GM19240 (cell line): Measurements from ENCODE around the gene ALDH1L1.
"Not testable (repeated sequence)": the region's sequence is repeated elsewhere in the genome, so short reads cannot be mapped to it uniquely, and the experiment has no call there.

Experiments
- DNase-seq: peaks from one replicate; pipeline ENCODE4 v3.0.0; 2011; ENCODE audit warnings: low spot score; ENCODE audit not compliant: insufficient read length

Gene ALDH1L1

GRCh38 chr3:126083511-126083912 is 96.9 kb downstream of the ALDH1L1 start:
- peak; percentile 25 for DNase-seq

- no peak for DNase-seq
These were observed 97.3 kb downstream of the ALDH1L1 start for GRCh38 chr3:126083138-126083445.

DNA sequence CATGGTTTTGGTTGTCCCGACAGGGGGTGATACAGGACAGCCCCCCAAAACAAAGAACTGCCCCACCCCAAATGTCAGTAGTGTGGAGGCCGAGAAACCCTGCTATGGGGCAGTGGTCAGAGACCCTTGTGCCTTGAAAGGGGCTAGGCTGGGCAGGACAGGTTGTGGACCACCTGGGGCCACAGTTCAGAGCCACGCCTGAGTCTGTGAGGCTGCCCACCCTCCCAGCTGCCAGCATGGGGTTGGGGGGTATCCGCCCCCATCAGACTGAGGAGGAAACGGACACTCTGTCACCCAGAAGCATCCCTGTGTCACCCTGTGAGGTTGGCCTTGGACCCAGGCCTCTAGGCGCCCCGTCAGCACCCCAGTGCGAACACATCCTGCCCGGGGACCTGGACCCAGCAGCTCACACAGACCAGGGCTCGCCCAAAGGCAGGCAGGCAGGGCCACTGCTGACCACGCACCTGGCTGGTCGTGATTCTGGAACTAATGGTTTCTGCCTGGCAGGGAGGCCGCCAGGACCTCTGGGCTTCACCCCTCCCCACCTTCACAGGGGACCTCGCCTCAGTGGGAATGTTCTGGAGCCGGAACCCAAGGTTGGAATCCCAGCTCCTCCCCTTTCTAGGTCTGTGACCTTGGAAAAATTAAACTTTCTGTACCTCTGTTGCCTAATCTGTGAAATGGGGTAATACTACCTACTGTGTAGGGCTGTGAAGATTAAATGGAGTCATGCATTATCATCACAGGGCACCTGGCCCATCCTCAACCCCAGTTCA is 97.8 kb downstream of the ALDH1L1 start:
- DNase-seq, result no peak

DNA sequence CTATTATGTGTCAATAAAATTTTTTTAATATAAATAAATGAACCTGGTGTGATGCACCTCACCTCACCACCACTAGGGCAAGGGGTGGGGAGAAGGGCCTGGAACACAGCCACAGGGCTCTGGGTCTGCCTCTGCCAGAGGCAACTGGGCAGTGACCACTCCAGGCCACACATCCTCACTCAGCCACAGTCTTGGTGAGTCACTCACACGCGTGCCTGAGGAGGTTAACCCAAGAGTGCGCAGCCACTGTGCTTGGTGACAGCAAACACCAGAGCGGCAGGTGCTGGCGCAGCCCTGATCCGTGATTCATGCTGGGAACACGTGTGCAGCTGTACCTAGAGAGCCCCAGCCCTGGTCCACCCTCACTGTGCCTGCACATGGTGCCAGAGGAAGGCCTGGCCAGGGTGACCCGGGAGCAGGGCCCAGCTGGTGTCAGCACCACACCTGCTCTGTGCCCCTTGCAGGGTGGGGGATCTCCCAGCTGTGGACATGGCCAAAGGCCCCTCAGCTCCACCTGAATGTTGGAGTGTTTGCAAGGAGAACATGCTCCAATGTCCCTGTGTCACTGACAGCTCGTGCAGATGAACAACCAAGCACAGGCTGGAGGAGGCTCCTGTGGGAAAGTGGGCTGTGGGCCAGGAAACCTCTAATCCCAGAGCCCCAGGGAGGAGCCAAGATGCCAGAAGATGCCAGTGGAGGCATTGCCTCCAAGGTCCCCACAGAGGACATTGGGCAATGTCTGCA is 98.6 kb downstream of the ALDH1L1 start:
- no peak for DNase-seq

GRCh38 chr3:126080970-126081369 is 99.4 kb downstream of the ALDH1L1 start:
- DNase-seq, result no peak

DNA sequence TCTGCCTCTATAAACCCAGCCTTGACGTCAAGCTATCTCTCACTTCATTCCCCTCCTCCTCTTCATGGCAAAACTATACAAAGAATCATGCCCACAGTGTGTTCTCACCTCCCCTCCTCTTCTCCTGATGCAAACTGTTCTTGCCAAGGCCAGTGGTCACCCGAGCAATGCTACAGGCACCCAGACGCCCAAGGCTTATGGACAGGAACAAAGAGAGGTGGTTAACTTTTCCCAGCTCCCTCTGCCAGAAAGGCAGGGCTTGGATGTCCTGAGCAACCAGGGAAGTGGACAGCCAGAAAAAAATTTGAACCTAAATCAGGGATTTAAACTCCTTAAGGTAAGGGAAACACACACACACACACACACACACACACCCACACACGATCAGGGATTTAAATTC is 101.5 kb downstream of the ALDH1L1 start:
- DNase-seq, result no peak

- DNase-seq, result no peak
These were observed 102.6 kb downstream of the ALDH1L1 start for GRCh38 chr3:126077754-126078153.

GRCh38 chr3:126076140-126076539 is 104.2 kb downstream of the ALDH1L1 start:
- DNase-seq, result no peak

GRCh38 chr3:126070146-126070545 is 110.2 kb downstream of the ALDH1L1 start:
- no peak for DNase-seq

DNA sequence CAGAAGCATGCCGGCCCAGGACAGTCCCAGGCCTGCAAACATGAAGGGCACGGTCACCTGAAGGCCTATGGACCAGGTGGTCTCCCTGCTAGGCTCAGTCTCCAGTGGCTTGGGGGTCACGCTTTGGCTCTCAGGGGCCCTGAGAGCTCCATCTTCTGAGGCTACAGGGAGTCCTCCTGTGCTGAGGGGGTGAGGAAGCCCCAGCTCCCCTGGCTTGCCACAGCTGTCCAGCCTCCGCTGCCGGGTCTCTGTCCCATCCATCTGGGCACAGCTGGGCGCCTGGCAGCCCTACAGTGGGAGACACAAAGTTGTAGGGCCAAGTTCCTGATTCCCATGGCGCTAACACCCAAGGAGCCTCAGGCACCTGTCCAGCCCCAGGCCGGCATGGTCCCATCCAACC is 112.4 kb downstream of the ALDH1L1 start:
- no peak for DNase-seq

DNA sequence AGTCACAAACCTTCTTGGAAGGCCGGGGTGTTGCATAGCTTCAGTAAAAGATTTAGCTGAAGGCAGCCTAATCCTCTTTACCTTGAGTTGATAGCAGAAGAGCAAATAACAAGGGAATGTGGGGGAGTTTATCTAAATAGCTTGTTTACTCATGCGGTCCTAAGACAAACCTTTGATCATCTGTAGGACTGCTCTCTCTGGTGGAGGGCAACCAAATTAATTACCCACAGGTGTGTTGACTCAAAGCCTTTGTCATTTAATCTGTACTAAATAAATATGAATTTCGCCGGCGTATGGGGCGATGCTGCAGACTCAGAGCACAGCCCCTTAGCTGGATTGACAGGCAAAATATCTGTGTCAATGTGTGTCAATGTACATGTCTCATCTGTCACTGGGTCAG is 113.7 kb downstream of the ALDH1L1 start:
- not testable (repeated sequence) for DNase-seq

DNA sequence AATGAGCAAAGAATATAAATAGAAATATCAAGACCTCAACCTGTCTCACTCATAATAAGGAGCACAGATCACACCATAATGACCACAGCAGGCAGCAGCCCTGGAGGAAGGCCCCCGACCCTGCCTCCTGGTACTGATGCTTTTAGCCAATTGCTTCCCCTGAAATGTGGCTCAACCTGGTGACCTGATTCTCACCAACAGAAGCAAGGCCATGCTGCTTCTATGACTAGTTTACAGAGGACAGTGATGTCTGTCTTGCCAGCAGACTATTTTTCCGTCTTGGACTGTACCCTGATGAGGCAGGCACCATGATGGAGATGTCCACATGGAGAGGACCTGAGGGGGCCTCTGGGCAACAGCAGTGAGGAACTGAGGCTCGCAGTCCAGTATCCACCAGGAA is 114.5 kb downstream of the ALDH1L1 start:
- DNase-seq, result no peak

DNA sequence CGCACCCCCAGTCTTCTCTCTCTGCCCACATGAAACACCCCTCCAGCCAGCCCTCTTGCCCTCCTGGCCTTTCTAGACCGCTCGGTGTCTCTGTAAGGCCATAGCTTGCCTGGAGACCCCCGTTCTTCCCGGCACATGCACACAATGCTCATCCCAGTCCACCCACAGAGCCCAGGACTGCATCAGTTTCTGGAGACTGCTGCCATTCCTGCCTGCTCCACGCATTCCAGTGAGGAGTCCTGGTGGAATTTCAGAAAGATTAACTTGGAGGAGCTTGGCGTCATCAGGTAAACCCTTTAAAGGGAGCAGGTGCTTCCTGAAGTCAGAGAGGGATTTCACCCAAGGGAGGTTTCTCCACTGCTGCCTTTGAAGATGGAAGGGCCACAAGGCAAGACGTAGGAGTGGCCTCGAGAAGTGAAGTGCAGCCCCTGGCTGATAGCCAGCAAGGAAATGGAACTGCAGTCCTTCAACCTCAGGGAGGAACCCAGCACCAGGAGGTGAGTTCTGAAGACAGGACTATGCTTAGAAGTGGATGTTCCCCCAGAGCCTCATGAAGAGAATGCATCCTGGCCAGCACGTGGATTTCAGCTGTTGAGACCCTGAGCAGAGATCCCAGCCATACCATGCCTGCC is 115.6 kb downstream of the ALDH1L1 start:
- no peak for DNase-seq

- no peak for DNase-seq
These were observed 116.9 kb downstream of the ALDH1L1 start for GRCh38 chr3:126063358-126063965.

DNA sequence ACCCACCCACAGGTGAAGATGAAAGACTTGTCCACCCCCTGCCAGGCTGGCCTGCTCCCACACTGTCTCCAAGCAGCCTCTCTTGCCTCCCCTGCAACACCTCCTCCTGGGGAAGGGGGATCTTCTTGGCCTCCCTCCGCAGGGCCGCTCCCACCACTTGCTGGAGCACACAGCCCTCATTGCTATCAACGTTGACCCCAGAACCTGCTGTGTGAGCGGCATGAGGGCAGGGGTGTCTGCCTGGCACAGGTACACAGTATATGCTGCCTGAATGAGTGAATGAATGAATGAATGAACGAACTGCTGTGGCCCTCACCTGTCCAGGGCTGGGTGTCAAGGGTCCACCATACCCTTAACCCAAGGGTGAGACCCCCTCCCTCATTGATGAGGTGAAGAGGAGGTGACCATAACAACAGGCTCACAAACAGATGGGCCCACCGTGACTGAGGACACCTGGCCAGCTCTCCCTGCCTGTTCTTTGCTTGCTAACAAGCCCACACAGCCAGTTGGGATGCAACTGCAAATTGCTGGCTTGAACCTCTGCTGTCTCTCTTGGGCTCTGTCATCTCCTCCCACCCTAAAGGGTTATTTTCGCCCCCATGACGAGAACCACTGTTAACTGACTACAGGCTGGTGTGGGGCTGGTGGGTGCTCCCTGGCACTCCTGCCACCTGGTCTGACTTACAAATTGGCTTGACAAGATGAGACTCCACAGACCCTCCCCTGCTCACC is 118.9 kb downstream of the ALDH1L1 start:
- no peak for DNase-seq

DNA sequence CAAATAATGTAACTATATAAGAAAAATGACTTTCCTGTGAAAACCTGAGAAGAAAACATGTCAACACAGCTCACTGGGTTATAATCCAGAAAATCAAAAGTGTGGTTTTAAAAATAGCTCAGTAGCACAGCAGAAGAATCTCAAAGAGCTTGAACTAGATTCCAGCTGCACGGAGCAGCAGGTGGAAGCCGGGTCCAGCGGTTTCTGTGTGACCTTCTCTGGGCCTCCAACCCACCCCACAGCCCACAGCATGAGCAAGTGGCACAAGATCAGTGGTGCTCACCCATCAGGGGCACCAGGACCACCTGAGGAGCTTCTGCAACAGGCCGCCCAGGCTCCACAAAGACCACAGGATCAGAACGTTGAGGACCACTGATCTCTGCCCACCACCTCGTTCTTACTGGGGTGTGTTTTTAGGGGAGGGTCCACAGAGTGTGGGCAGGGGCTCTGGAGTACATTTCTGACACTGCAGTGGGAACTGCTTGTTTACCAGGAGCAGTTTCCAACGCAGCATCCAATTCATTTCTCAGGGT is 119.7 kb downstream of the ALDH1L1 start:
- DNase-seq, result no peak

DNA sequence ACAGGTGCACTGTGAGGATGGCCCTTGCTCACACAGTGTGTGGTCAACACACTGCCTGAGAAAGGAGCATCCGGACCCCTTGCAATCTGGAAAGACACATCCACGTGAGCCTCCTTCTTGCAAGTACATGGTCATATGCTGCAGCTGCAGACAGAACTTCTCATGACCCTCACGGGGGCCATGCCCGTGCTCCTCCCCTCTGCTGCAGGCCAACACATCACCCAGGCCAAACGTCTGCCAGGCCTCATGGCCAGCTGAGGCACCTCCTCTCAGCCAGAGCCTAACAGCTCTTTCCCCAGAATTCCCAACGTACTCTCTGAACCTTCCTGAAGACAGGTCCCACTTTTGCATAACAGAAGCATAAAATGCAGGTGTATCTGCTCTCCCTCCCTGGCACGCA is 121.7 kb downstream of the ALDH1L1 start:
- DNase-seq, result no peak

- no peak for DNase-seq
These were observed 122.5 kb downstream of the ALDH1L1 start for GRCh38 chr3:126057936-126058335.

DNA sequence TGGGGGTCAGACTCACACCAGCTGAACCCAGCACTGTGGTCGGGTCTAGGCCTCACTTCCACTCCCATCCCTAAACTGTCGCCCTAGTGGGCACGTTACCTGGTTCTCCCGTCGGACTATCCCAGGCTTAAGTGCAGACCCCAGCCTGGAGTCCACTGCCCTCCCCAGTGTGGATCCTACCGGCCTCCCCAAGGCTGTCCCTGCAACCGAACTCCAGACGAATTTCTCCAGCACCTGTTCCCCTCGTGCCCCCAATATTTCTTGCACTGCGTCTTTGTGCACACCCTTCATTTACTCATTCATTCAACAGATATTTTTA is 122.9 kb downstream of the ALDH1L1 start:
- DNase-seq, result no peak

GRCh38 chr3:126056681-126057500 is 123.5 kb downstream of the ALDH1L1 start:
- no peak for DNase-seq

- DNase-seq, result no peak
These were observed 124.3 kb downstream of the ALDH1L1 start for GRCh38 chr3:126056088-126056487.
